ENCODE data around the gene CNTN5. TPM values are rescaled to one million over a fixed set of nuclear protein-coding genes. Genes with fewer than 3 reads are reported as not detected.

CNTN5 gene
- total and polyA plus RNA-seq, 2 donors (not counting 1 experiment from before 2014, with no cell fraction given), result not detected

DNA sequence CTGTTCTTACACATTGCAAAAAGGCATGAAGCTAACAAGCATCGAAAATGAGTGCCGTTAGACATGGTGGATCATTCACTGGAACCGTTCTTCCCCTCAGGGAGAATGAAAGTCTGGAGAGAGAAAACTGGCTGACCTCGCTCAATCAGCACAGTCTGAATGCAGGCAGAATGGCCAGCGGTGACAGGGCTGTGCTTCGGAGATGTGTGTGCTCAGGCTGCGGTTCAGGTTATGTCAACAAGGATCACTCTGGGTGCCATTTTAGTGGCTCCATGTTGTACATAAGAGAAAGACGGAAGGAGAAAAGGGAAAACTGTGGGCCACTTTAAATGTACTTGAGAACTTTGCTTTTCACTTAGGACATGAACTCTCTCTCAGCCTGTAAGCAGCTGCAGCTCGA lies 916.6 kb downstream of the CNTN5 start:
- no peak overlapping the region for H2AFZ ChIP-seq (ENCODE audit: insufficient read depth, low read depth, low read length, poor library complexity, severe bottlenecking)
- POLR2A ChIA-PET, result no interaction called here
- H3K4me3 ChIP-seq (ENCODE audit: control extremely low read depth in 1 of 5, extremely low read depth in 1 of 5, insufficient read depth in 1 of 5, low read depth in 2 of 5, low read length in 4 of 5), result no peak overlapping the region
- DNase-seq, result no peak
- no peak overlapping the region for H3K4me2 ChIP-seq (replicated peaks; ENCODE audit: low read depth, low read length, poor library complexity, severe bottlenecking)
- no peak for TF ChIP-seq EZH2 (IDR thresholded peaks at IDR 0.05; ENCODE audit: borderline replicate concordance, insufficient read depth, low read depth, low read length, poor library complexity, severe bottlenecking)
- TF ChIP-seq, protein P1, sequence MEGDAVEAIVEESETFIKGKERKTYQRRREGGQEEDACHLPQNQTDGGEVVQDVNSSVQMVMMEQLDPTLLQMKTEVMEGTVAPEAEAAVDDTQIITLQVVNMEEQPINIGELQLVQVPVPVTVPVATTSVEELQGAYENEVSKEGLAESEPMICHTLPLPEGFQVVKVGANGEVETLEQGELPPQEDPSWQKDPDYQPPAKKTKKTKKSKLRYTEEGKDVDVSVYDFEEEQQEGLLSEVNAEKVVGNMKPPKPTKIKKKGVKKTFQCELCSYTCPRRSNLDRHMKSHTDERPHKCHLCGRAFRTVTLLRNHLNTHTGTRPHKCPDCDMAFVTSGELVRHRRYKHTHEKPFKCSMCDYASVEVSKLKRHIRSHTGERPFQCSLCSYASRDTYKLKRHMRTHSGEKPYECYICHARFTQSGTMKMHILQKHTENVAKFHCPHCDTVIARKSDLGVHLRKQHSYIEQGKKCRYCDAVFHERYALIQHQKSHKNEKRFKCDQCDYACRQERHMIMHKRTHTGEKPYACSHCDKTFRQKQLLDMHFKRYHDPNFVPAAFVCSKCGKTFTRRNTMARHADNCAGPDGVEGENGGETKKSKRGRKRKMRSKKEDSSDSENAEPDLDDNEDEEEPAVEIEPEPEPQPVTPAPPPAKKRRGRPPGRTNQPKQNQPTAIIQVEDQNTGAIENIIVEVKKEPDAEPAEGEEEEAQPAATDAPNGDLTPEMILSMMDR (IDR thresholded peaks at IDR 0.05), result no peak
- Mint-ChIP-seq H3K27ac (no peak overlapping the region), H3K4me1 (no peaks in the 10 kb centered on the region), H3K27me3 (no peaks in the 10 kb centered on the region), H3K4me3 (no peak overlapping the region), H3K9me3 (ENCODE audit: insufficient read depth) (peaks cover 2% of the 10 kb centered on the region)
- no peak for ATAC-seq (ENCODE audit: low read depth)
- no peaks in the 10 kb centered on the region for H3K4me1 ChIP-seq (ENCODE audit: control insufficient read depth in 2 of 2, insufficient read depth in 2 of 2, low read length in 2 of 2)
- 90% methylated on average over 9 of the region's 9 CpGs for WGBS (ENCODE audit: insufficient coverage)
- H3K9me3 ChIP-seq (ENCODE audit: control extremely low read depth in 1 of 3, control insufficient read depth in 2 of 3, insufficient read depth in 1 of 3, low read length in 2 of 3), result no peaks in the 10 kb centered on the region
- intact Hi-C loops (cut with micrococcal nuclease), result no loop called here
- no peaks in the 10 kb centered on the region for H3K79me2 ChIP-seq (ENCODE audit: control insufficient read depth, insufficient read depth, low read length)
- H3K36me3 ChIP-seq (replicated peaks in 1 of 2; ENCODE audit: control extremely low read depth in 1 of 2, control insufficient read depth in 1 of 2, extremely low read depth in 1 of 2, insufficient read depth in 2 of 2, low read length in 1 of 2), result no peaks in the 10 kb centered on the region
- no peak overlapping the region for H3K27ac ChIP-seq (ENCODE audit: low read length in 2 of 2)
- no peaks in the 10 kb centered on the region for H4K20me1 ChIP-seq (ENCODE audit: control insufficient read depth, insufficient read depth, low read length, poor library complexity, severe bottlenecking)
- CTCF ChIA-PET, result no interaction called here
- H3K27me3 ChIP-seq (replicated peaks in 1 of 4; ENCODE audit: control extremely low read depth in 1 of 4, control insufficient read depth in 3 of 4, insufficient read depth in 4 of 4, low read length in 3 of 4), result no peaks in the 10 kb centered on the region
- no peak overlapping the region for H3K9ac ChIP-seq (ENCODE audit: low read length)

DNA sequence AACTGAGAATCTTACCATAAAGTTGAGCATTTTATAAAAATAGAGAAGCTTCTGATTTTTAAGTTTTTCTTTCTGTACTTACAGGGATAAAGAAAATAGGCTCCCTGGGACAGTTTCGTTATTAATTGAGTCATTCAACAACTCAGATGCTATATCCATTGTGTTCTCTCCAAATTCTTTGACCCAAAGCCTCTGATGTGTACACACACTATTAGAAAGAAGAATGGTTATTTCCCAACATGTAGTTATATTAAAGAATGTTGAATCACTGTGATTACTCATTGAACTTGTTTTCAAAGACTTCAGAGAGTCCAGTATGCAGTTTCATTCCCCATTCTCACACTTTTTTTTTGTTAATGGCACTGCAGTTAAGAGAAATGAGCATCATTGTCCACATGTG lies 932.1 kb downstream of the CNTN5 start:
- no peak overlapping the region for H3K4me2 ChIP-seq (replicated peaks; ENCODE audit: low read depth, low read length, poor library complexity, severe bottlenecking)
- WGBS (ENCODE audit: insufficient coverage), result no CpG with 5 or more reads among the region's 1 CpG
- Mint-ChIP-seq H3K4me3 (no peak overlapping the region), H3K9me3 (ENCODE audit: insufficient read depth) (peaks cover 8% of the 10 kb centered on the region), H3K27me3 (no peaks in the 10 kb centered on the region), H3K4me1 (no peaks in the 10 kb centered on the region), H3K27ac (no peak overlapping the region)
- H2AFZ ChIP-seq (ENCODE audit: insufficient read depth, low read depth, low read length, poor library complexity, severe bottlenecking), result no peak overlapping the region
- no peaks in the 10 kb centered on the region for H3K4me1 ChIP-seq (ENCODE audit: control insufficient read depth in 2 of 2, insufficient read depth in 2 of 2, low read length in 2 of 2)
- H3K9me3 ChIP-seq (ENCODE audit: control extremely low read depth in 1 of 3, control insufficient read depth in 2 of 3, insufficient read depth in 1 of 3, low read length in 2 of 3), result peaks cover 0 to 3% (median 0%) of the 10 kb centered on the region in 3 donors
- no peak for ATAC-seq (ENCODE audit: low read depth)
- ChIA-PET POLR2A (no interaction called here), CTCF (no interaction called here)
- DNase-seq, result no peak
- TF ChIP-seq, protein P1 (IDR thresholded peaks at IDR 0.05), result no peak
- no peak for TF ChIP-seq EZH2 (IDR thresholded peaks at IDR 0.05; ENCODE audit: borderline replicate concordance, insufficient read depth, low read depth, low read length, poor library complexity, severe bottlenecking)
- H3K79me2 ChIP-seq (ENCODE audit: control insufficient read depth, insufficient read depth, low read length), result no peaks in the 10 kb centered on the region
- intact Hi-C loops (cut with micrococcal nuclease), result no loop called here
- no peaks in the 10 kb centered on the region for H4K20me1 ChIP-seq (ENCODE audit: control insufficient read depth, insufficient read depth, low read length, poor library complexity, severe bottlenecking)
- no peak overlapping the region for H3K4me3 ChIP-seq (ENCODE audit: control extremely low read depth in 1 of 5, extremely low read depth in 1 of 5, insufficient read depth in 1 of 5, low read depth in 2 of 5, low read length in 4 of 5)
- no peak overlapping the region for H3K27ac ChIP-seq (ENCODE audit: low read length in 2 of 2)
- H3K27me3 ChIP-seq (replicated peaks in 1 of 4; ENCODE audit: control extremely low read depth in 1 of 4, control insufficient read depth in 3 of 4, insufficient read depth in 4 of 4, low read length in 3 of 4), result no peaks in the 10 kb centered on the region
- no peak overlapping the region for H3K9ac ChIP-seq (ENCODE audit: low read length)
- H3K36me3 ChIP-seq (replicated peaks in 1 of 2; ENCODE audit: control extremely low read depth in 1 of 2, control insufficient read depth in 1 of 2, extremely low read depth in 1 of 2, insufficient read depth in 2 of 2, low read length in 1 of 2), result no peaks in the 10 kb centered on the region

Measured in B cell (primary cell).